Effector memory CD8-positive, alpha-beta T cell (primary cell): ENCODE data around the gene DLL1.

Experiments used
- ATAC-seq: fragments of 150-1000 bp; cut with Tn5 transposase; replicated peaks from 2 replicates; pipeline ENCODE4 v1.10.0; 2021; ENCODE audit warnings: mild to moderate bottlenecking, moderate library complexity
- DNase-seq, 3 experiments: peaks; one replicate each; pipeline ENCODE4 v3.0.0; 2021
- H3K27ac Mint-ChIP-seq, 2 donors: one replicate each; pipeline ENCODE4 v1.8.0; 2022; ENCODE audit warnings: mild to moderate bottlenecking in 2 of 2, mixed read lengths in 2 of 2, moderate library complexity in 2 of 2
- H3K27me3 Mint-ChIP-seq, 2 donors: one replicate each; pipeline ENCODE4 v1.8.0; 2022; ENCODE audit warnings: mixed read lengths in 2 of 2
- H3K36me3 Mint-ChIP-seq: one replicate; pipeline ENCODE4 v1.8.0; 2022; ENCODE audit warnings: mild to moderate bottlenecking, moderate library complexity, mixed read lengths; ENCODE audit not compliant: insufficient read depth
- H3K4me1 Mint-ChIP-seq, 2 donors: one replicate each; pipeline ENCODE4 v1.8.0; 2022; ENCODE audit warnings: low read depth in 2 of 2, mixed read lengths in 2 of 2
- H3K4me3 Mint-ChIP-seq, 2 donors: one replicate each; pipeline ENCODE4 v1.8.0; 2022; ENCODE audit warnings: mild to moderate bottlenecking in 2 of 2, mixed read lengths in 2 of 2, moderate library complexity in 2 of 2
- H3K9me3 Mint-ChIP-seq, 2 donors: one replicate each; pipeline ENCODE4 v1.8.0; 2022; ENCODE audit warnings: mixed read lengths in 2 of 2

Gene DLL1

DNA sequence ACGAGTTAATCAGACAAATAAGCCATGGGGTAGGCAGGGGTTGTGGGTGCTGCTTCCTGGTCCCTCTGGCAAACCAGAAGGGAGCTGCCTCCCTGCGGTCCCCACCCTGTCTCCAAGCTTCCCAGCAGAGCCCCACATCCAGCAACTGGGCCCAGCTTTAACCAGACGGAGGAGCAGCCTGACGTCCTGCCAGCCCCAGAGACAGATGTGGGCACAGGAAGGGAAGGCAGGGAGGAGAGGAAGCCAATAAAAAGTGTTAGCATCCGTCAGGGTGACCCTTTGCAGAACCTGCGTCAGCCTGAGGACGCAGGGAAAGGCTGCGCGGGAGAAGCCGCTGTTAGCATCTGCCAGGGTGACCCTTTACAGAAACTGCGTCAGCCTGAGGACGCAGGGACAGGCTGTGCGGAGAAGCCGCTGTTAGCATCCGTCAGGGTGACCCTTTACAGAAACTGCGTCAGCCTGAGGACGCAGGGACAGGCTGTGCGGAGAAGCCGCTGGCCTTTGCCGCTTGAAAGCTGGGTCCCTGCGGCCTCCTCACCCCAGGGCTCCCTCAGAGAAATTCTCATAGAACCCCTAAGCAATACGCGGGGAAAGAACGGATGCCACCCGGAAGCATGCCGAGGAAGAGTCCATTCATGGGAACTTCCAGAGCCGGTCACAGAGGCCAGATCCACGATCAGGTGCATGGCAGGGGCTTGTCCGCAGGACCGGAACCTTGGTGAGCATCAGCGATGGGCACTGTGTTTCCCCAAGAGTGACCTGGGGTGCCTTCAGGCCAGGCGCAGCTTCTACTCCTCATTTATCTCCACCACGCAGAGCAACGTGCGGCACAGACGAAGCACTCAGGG, 15.9 kb downstream of the DLL1 start:
- no peak overlapping the region for H3K27ac Mint-ChIP-seq
- peaks cover 24 to 31% of the 10 kb centered on the region in 2 donors for H3K4me1 Mint-ChIP-seq

DNA sequence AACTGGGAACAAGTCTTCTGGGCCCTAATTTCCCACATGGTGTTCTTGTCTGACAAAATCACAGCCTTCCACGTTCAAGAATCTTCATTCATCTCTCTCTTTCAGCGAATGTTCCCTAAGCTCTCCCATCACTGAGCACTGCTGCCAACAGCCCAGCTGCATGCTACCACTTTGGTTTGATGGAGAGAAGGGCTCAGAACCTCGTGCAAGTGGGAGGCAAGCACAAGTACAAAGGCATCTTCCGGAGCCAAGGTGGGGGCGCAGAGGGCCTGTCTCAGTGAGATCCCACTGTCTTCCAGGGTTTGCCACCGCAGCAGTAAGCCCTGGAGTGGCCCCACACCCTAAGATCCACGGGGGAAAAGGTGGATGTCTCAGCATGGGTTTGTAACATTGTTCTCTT, 17.2 kb downstream of the DLL1 start:
- H3K36me3 Mint-ChIP-seq = peaks cover 4% of the 10 kb centered on the region
- peak overlapping the region in 1 of 2 donors; percentile 29 for H3K4me3 Mint-ChIP-seq
- H3K27me3 Mint-ChIP-seq = peaks cover 31 to 79% of the 10 kb centered on the region in 2 donors
- ATAC-seq (no peak), DNase-seq (no peak)
- no peaks in the 10 kb centered on the region for H3K9me3 Mint-ChIP-seq
- H3K27ac Mint-ChIP-seq = no peak overlapping the region
- peaks cover 18 to 23% of the 10 kb centered on the region in 2 donors for H3K4me1 Mint-ChIP-seq

More for the DNA sequence above, 15.9 kb downstream of the DLL1 start:
- Mint-ChIP-seq H3K4me3 (no peak overlapping the region), H3K27me3 (peaks cover 31 to 80% of the 10 kb centered on the region in 2 donors), H3K9me3 (no peaks in the 10 kb centered on the region), H3K36me3 (peaks cover 4% of the 10 kb centered on the region)
- ATAC-seq (no peak), DNase-seq (no peak)

- DNase-seq = no peak
- Mint-ChIP-seq H3K36me3 (peaks cover 4% of the 10 kb centered on the region), H3K4me3 (peak overlapping the region; percentile 27 to 86), H3K27ac (no peak overlapping the region), H3K27me3 (peaks cover 32 to 83% of the 10 kb centered on the region in 2 donors), H3K9me3 (no peaks in the 10 kb centered on the region), H3K4me1 (peaks cover 17 to 23% of the 10 kb centered on the region in 2 donors)
- no peak for ATAC-seq
These were observed 17.7 kb downstream of the DLL1 start for GRCh38 chr6:170273191-170273590.

GRCh38 chr6:170272341-170273065, 18.4 kb downstream of the DLL1 start:
- H3K36me3 Mint-ChIP-seq = peaks cover 4% of the 10 kb centered on the region

GRCh38 chr6:170271771-170272314, 19.0 kb downstream of the DLL1 start:
- H3K4me1 Mint-ChIP-seq = peaks cover 17 to 23% of the 10 kb centered on the region in 2 donors
- peak overlapping the region; percentile 52 to 68 for H3K27ac Mint-ChIP-seq
- H3K27me3 Mint-ChIP-seq = peaks cover 39 to 82% of the 10 kb centered on the region in 2 donors
- peaks cover 4% of the 10 kb centered on the region for H3K36me3 Mint-ChIP-seq
- peak; percentile 71 to 77 (median 73) for DNase-seq
- peak; percentile 91 for ATAC-seq
- no peaks in the 10 kb centered on the region for H3K9me3 Mint-ChIP-seq
- peak overlapping the region; percentile 81 to 86 for H3K4me3 Mint-ChIP-seq

More at GRCh38 chr6:170272341-170273065, 18.4 kb downstream of the DLL1 start:
- Mint-ChIP-seq H3K27me3 (peaks cover 39 to 87% of the 10 kb centered on the region in 2 donors), H3K9me3 (no peaks in the 10 kb centered on the region), H3K27ac (peak overlapping the region; percentile 52 to 68), H3K4me1 (peaks cover 17 to 23% of the 10 kb centered on the region in 2 donors), H3K4me3 (peak overlapping the region; percentile 81 to 86)
- DNase-seq = no peak
- ATAC-seq = no peak

GRCh38 chr6:170270984-170271593, 19.8 kb downstream of the DLL1 start:
- Mint-ChIP-seq H3K27me3 (peaks cover 43 to 79% of the 10 kb centered on the region in 2 donors), H3K36me3 (peaks cover 8% of the 10 kb centered on the region), H3K4me3 (peak overlapping the region; percentile 81 to 86), H3K27ac (peak overlapping the region; percentile 52 to 68), H3K4me1 (peaks cover 17 to 23% of the 10 kb centered on the region in 2 donors), H3K9me3 (no peaks in the 10 kb centered on the region)
- DNase-seq = no peak
- ATAC-seq = no peak

DNA sequence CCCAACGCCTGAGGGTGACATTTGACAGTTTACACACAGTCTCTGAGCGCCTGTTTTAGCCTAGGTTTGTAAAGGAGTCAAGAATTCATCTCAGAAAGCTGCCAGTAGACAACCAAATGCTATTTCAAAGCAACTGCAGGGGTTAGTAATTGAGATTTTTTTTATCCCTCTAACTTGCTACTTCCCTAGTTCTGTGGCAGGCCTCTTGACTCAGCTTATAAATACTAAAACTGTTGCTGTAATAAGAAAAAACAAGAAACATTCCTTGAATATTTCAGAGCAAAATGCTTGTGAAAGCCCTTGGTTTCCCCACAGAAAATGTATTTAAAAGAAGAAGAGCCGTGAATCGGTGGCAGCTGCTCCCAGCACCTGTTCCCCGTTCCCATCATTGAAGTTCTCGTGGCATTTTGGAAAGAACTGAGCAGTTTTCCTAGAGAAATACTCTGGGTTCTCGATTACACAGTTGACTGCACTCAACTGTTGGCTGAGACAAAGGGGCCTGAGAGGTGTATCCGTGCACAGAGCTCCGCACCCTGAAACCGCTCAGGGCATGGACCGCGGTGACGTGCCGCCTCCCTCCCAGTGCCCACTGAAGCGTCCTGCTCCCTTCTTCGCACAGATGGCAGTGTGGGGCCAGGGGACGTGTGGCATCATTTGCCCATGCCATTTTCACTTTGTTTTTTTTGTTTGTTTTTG, 20.9 kb downstream of the DLL1 start:
- H3K4me3 Mint-ChIP-seq = no peak overlapping the region
- DNase-seq (no peak), ATAC-seq (no peak)
- no peaks in the 10 kb centered on the region for H3K9me3 Mint-ChIP-seq
- no peak overlapping the region for H3K27ac Mint-ChIP-seq
- H3K4me1 Mint-ChIP-seq = peaks cover 17 to 23% of the 10 kb centered on the region in 2 donors
- H3K27me3 Mint-ChIP-seq = peaks cover 40 to 79% of the 10 kb centered on the region in 2 donors
- peaks cover 8% of the 10 kb centered on the region for H3K36me3 Mint-ChIP-seq

DNA sequence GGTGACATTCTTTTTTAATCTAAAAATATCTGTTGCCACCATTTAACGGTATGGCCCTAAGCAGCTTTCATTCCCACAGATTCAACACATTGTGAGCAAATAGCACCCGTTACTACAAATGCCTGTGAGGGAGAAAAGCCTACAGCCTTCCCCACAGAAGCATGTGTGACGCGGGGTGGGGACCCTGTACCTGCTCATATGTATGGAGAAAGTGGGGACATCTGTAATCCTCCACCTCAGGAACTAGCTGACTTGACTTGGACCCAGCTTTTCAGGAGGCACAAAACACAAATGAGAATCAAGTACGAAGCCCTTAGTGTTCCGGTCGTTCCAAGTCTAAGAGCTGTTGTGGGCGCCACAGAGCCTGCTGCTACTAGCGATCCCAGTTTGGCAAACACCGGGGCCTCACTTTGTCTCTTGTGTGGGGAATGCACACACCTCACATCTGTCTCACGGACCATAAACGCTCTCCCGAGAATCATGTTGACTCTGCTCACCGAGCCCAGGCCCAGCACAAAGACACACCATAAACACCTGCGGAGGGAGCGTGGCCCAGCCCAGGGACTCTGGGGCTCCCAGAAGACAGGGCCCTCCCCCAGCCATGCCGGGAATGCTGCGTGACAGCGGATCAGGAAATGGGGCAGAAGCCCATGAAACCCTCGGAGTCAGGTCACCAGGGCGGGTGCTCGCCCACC, 21.6 kb downstream of the DLL1 start:
- peaks cover 44 to 79% of the 10 kb centered on the region in 2 donors for H3K27me3 Mint-ChIP-seq
- H3K36me3 Mint-ChIP-seq = peaks cover 8% of the 10 kb centered on the region

DNA sequence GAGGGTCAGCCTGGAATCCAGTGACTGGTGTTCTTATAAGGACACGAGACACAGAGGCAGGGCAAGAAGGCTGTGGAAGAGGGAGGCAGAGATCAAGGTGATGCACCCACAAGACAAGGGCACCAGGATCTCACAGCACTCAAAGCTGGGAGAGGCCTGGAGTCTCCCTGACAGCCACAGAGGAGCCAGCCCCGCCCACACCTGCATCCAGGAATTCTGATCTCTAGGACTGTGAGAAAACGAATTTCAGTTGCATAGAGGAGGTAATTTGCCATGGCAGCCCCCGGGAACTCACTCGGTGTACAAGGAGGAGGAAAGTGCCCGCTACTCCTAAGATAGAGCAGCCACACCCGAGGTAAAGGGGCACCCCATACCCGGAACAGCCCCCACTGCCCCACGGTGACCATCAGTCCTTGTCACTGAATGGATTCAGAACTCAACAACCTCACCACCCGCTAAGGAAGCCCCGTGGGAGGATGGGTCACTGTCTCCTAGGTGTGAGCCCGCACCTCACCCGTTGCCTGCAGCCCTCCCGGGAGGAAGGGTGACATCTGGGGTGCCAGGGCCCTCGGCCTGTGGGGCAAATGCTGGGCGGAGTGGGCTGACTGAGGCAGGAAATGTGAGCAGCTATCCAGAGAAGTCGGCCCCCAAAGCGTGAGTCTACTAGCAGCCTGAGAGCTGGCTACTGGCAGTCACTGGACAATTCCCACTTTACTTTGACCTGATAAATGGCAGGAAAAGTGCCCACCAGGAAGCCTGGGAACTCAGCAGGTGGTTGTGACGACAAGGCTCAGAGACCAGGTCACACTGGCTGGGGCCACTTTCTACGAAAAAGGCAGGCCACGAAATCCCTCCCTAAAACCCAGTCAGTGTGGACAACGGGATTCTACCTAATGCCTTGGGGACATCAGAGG, 22.4 kb downstream of the DLL1 start:
- Mint-ChIP-seq H3K9me3 (no peaks in the 10 kb centered on the region), H3K36me3 (peaks cover 8% of the 10 kb centered on the region), H3K4me3 (no peak overlapping the region), H3K4me1 (peaks cover 11 to 17% of the 10 kb centered on the region in 2 donors), H3K27ac (no peak overlapping the region), H3K27me3 (peaks cover 44 to 79% of the 10 kb centered on the region in 2 donors)
- no peak for ATAC-seq
- DNase-seq = no peak

More for the DNA sequence above, 21.6 kb downstream of the DLL1 start:
- Mint-ChIP-seq H3K4me1 (peaks cover 17 to 23% of the 10 kb centered on the region in 2 donors), H3K4me3 (no peak overlapping the region), H3K27ac (no peak overlapping the region), H3K9me3 (no peaks in the 10 kb centered on the region)
- DNase-seq = no peak
- ATAC-seq = no peak

DNA sequence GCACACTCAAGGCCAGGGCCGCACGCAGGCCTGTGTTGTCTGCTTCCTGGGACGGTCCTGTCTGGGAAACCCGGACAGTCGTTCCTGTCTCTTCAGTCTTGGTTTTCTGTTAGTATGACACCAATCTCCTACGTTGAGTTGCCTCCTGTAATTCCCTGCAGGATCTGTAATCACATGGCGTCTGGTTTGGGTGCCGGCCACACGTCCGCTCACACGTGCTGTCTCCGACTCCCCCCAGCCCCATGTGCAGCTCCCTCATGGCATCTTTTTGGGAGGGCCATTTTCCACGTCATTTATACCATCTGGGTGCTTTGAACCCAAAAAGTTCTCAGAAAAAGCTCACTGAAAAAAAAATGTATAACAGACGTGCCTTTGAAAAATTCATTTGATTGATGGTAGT, 23.2 kb downstream of the DLL1 start:
- no peak for ATAC-seq
- no peak overlapping the region for H3K27ac Mint-ChIP-seq
- peaks cover 10 to 15% of the 10 kb centered on the region in 2 donors for H3K4me1 Mint-ChIP-seq

DNA sequence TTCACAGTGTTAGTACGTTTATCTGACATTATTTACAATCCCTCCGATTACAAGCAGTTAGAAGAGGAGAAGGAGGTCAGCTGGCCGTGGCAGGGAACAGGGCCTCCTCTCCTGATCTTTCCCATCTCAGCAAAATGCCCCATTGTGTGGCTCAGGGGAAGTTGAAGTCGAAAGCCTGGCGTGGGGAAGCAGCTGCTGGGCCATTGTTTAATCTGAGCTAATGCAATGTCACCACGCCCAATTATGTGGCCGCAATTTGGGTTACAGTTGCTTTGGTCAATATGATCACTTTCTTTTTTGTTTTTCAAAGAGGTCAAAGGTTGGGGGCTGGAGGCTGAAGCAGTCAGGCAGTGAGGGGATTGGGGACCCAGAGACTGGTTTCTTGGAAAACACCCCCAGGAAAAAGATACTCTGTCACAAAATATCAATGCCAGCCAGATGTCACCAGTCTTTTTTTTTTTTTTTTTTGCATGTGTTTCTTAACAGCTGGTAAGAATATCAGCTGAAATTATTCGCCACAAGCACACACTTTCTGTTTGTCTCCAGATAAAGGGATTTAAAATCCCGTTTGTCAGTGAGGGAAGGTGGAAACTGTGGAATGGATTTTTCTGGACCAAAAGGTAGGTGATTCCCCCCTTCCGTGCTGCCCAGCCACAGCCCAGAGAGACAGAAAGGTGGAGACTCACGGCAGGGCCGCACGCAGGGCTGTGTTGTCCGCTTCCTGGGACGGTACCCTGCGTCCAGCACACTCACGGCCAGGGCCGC, 24.6 kb downstream of the DLL1 start:
- ATAC-seq (no peak), DNase-seq (no peak)
- Mint-ChIP-seq H3K27ac (no peak overlapping the region), H3K9me3 (no peaks in the 10 kb centered on the region), H3K27me3 (peaks cover 49 to 85% of the 10 kb centered on the region in 2 donors), H3K4me3 (no peak overlapping the region), H3K36me3 (peaks cover 4% of the 10 kb centered on the region), H3K4me1 (peaks cover under 1 to 2% of the 10 kb centered on the region in 2 donors)

More for the DNA sequence above, 23.2 kb downstream of the DLL1 start:
- H3K36me3 Mint-ChIP-seq = peaks cover 8% of the 10 kb centered on the region
- no peak overlapping the region for H3K4me3 Mint-ChIP-seq
- no peak for DNase-seq
- peaks cover 52 to 84% of the 10 kb centered on the region in 2 donors for H3K27me3 Mint-ChIP-seq
- no peaks in the 10 kb centered on the region for H3K9me3 Mint-ChIP-seq
